ENCODE data around the gene FADS1.

FADS1 gene

GRCh38 chr11:61854966-61855714 lies 38.3 kb upstream of the FADS1 start:
- H3K27me3 ChIP-seq (ENCODE audit: control insufficient read depth in 2 of 2, insufficient read depth in 2 of 2, low read length in 2 of 2), result peaks cover 0 to 3% of the 10 kb centered on the region in 2 donors
- H3K4me3 ChIP-seq (ENCODE audit: low read length in 2 of 2), result no peak overlapping the region
- H3K9me3 ChIP-seq (ENCODE audit: control insufficient read depth in 2 of 2, low read length in 2 of 2), result no peaks in the 10 kb centered on the region
- H3K9ac ChIP-seq (ENCODE audit: low read depth in 1 of 2, low read length in 2 of 2), result no peak overlapping the region
- H3K4me1 ChIP-seq (ENCODE audit: control insufficient read depth in 2 of 2, insufficient read depth in 2 of 2, low read length in 2 of 2), result no peaks in the 10 kb centered on the region
- peaks cover 0 to 2% of the 10 kb centered on the region in 2 donors for H3K36me3 ChIP-seq (ENCODE audit: control insufficient read depth in 2 of 2, insufficient read depth in 2 of 2, low read length in 2 of 2)
- no peak overlapping the region for H3K27ac ChIP-seq (ENCODE audit: low read depth in 2 of 2, low read length in 2 of 2)

- H3K4me1 ChIP-seq (ENCODE audit: control insufficient read depth in 2 of 2, insufficient read depth in 2 of 2, low read length in 2 of 2), result no peaks in the 10 kb centered on the region
- H3K4me3 ChIP-seq (ENCODE audit: low read length in 2 of 2), result no peak overlapping the region
- peaks cover 0 to 2% of the 10 kb centered on the region in 2 donors for H3K36me3 ChIP-seq (ENCODE audit: control insufficient read depth in 2 of 2, insufficient read depth in 2 of 2, low read length in 2 of 2)
- H3K27me3 ChIP-seq (ENCODE audit: control insufficient read depth in 2 of 2, insufficient read depth in 2 of 2, low read length in 2 of 2), result peaks cover 0 to 3% of the 10 kb centered on the region in 2 donors
- H3K27ac ChIP-seq (ENCODE audit: low read depth in 2 of 2, low read length in 2 of 2), result no peak overlapping the region
- H3K9me3 ChIP-seq (ENCODE audit: control insufficient read depth in 2 of 2, low read length in 2 of 2), result no peaks in the 10 kb centered on the region
- no peak overlapping the region for H3K9ac ChIP-seq (ENCODE audit: low read depth in 1 of 2, low read length in 2 of 2)
Observed at GRCh38 chr11:61854206-61854895, 37.5 kb upstream of the FADS1 start.

- H3K27me3 ChIP-seq (ENCODE audit: control insufficient read depth in 2 of 2, insufficient read depth in 2 of 2, low read length in 2 of 2), result peaks cover 0 to 3% of the 10 kb centered on the region in 2 donors
- H3K4me1 ChIP-seq (ENCODE audit: control insufficient read depth in 2 of 2, insufficient read depth in 2 of 2, low read length in 2 of 2), result no peaks in the 10 kb centered on the region
- H3K27ac ChIP-seq (ENCODE audit: low read depth in 2 of 2, low read length in 2 of 2), result no peak overlapping the region
- H3K9me3 ChIP-seq (ENCODE audit: control insufficient read depth in 2 of 2, low read length in 2 of 2), result no peaks in the 10 kb centered on the region
- H3K9ac ChIP-seq (ENCODE audit: low read depth in 1 of 2, low read length in 2 of 2), result no peak overlapping the region
- H3K4me3 ChIP-seq (ENCODE audit: low read length in 2 of 2), result no peak overlapping the region
- H3K36me3 ChIP-seq (ENCODE audit: control insufficient read depth in 2 of 2, insufficient read depth in 2 of 2, low read length in 2 of 2), result peaks cover 0 to 2% of the 10 kb centered on the region in 2 donors
Observed at GRCh38 chr11:61853698-61854169, 36.9 kb upstream of the FADS1 start.

GRCh38 chr11:61851900-61852295 lies 35.1 kb upstream of the FADS1 start:
- peaks cover 0 to 2% of the 10 kb centered on the region in 2 donors for H3K36me3 ChIP-seq (ENCODE audit: control insufficient read depth in 2 of 2, insufficient read depth in 2 of 2, low read length in 2 of 2)

GRCh38 chr11:61851113-61851899 lies 34.5 kb upstream of the FADS1 start:
- Histone ChIP-seq H3K4me1 (ENCODE audit: control insufficient read depth in 2 of 2, insufficient read depth in 2 of 2, low read length in 2 of 2) (no peaks in the 10 kb centered on the region), H3K36me3 (ENCODE audit: control insufficient read depth in 2 of 2, insufficient read depth in 2 of 2, low read length in 2 of 2) (peaks cover 0 to 2% of the 10 kb centered on the region in 2 donors), H3K4me3 (ENCODE audit: low read length in 2 of 2) (no peak overlapping the region), H3K9ac (ENCODE audit: low read depth in 1 of 2, low read length in 2 of 2) (no peak overlapping the region), H3K27me3 (ENCODE audit: control insufficient read depth in 2 of 2, insufficient read depth in 2 of 2, low read length in 2 of 2) (peaks cover 0 to 3% of the 10 kb centered on the region in 2 donors), H3K9me3 (ENCODE audit: control insufficient read depth in 2 of 2, low read length in 2 of 2) (no peaks in the 10 kb centered on the region), H3K27ac (ENCODE audit: low read depth in 2 of 2, low read length in 2 of 2) (no peak overlapping the region)

More at GRCh38 chr11:61851900-61852295, 35.1 kb upstream of the FADS1 start:
- Histone ChIP-seq H3K27me3 (ENCODE audit: control insufficient read depth in 2 of 2, insufficient read depth in 2 of 2, low read length in 2 of 2) (peaks cover 0 to 3% of the 10 kb centered on the region in 2 donors), H3K4me1 (ENCODE audit: control insufficient read depth in 2 of 2, insufficient read depth in 2 of 2, low read length in 2 of 2) (no peaks in the 10 kb centered on the region), H3K9ac (ENCODE audit: low read depth in 1 of 2, low read length in 2 of 2) (no peak overlapping the region), H3K4me3 (ENCODE audit: low read length in 2 of 2) (no peak overlapping the region), H3K9me3 (ENCODE audit: control insufficient read depth in 2 of 2, low read length in 2 of 2) (no peaks in the 10 kb centered on the region), H3K27ac (ENCODE audit: low read depth in 2 of 2, low read length in 2 of 2) (no peak overlapping the region)

- no peaks in the 10 kb centered on the region for H3K4me1 ChIP-seq (ENCODE audit: control insufficient read depth in 2 of 2, insufficient read depth in 2 of 2, low read length in 2 of 2)
- no peak overlapping the region for H3K9ac ChIP-seq (ENCODE audit: low read depth in 1 of 2, low read length in 2 of 2)
- no peak overlapping the region for H3K27ac ChIP-seq (ENCODE audit: low read depth in 2 of 2, low read length in 2 of 2)
- peaks cover 0 to 2% of the 10 kb centered on the region in 2 donors for H3K36me3 ChIP-seq (ENCODE audit: control insufficient read depth in 2 of 2, insufficient read depth in 2 of 2, low read length in 2 of 2)
- no peak overlapping the region for H3K4me3 ChIP-seq (ENCODE audit: low read length in 2 of 2)
- H3K9me3 ChIP-seq (ENCODE audit: control insufficient read depth in 2 of 2, low read length in 2 of 2), result no peaks in the 10 kb centered on the region
- no peaks in the 10 kb centered on the region for H3K27me3 ChIP-seq (ENCODE audit: control insufficient read depth in 2 of 2, insufficient read depth in 2 of 2, low read length in 2 of 2)
Observed at GRCh38 chr11:61850687-61851086, 33.9 kb upstream of the FADS1 start.

- no peak overlapping the region for H3K4me3 ChIP-seq (ENCODE audit: low read length in 2 of 2)
- H3K4me1 ChIP-seq (ENCODE audit: control insufficient read depth in 2 of 2, insufficient read depth in 2 of 2, low read length in 2 of 2), result no peaks in the 10 kb centered on the region
- H3K27ac ChIP-seq (ENCODE audit: low read depth in 2 of 2, low read length in 2 of 2), result no peak overlapping the region
- H3K9ac ChIP-seq (ENCODE audit: low read depth in 1 of 2, low read length in 2 of 2), result no peak overlapping the region
- H3K27me3 ChIP-seq (ENCODE audit: control insufficient read depth in 2 of 2, insufficient read depth in 2 of 2, low read length in 2 of 2), result no peaks in the 10 kb centered on the region
- H3K36me3 ChIP-seq (ENCODE audit: control insufficient read depth in 2 of 2, insufficient read depth in 2 of 2, low read length in 2 of 2), result peaks cover 0 to 2% of the 10 kb centered on the region in 2 donors
- H3K9me3 ChIP-seq (ENCODE audit: control insufficient read depth in 2 of 2, low read length in 2 of 2), result no peaks in the 10 kb centered on the region
Observed at GRCh38 chr11:61848631-61849030, 31.8 kb upstream of the FADS1 start.

GRCh38 chr11:61847914-61848581 lies 31.2 kb upstream of the FADS1 start:
- no peak overlapping the region for H3K27ac ChIP-seq (ENCODE audit: low read depth in 2 of 2, low read length in 2 of 2)
- no peaks in the 10 kb centered on the region for H3K4me1 ChIP-seq (ENCODE audit: control insufficient read depth in 2 of 2, insufficient read depth in 2 of 2, low read length in 2 of 2)
- H3K9ac ChIP-seq (ENCODE audit: low read depth in 1 of 2, low read length in 2 of 2), result no peak overlapping the region
- H3K9me3 ChIP-seq (ENCODE audit: control insufficient read depth in 2 of 2, low read length in 2 of 2), result no peaks in the 10 kb centered on the region
- H3K27me3 ChIP-seq (ENCODE audit: control insufficient read depth in 2 of 2, insufficient read depth in 2 of 2, low read length in 2 of 2), result no peaks in the 10 kb centered on the region
- no peak overlapping the region for H3K4me3 ChIP-seq (ENCODE audit: low read length in 2 of 2)
- peaks cover 0 to 2% of the 10 kb centered on the region in 2 donors for H3K36me3 ChIP-seq (ENCODE audit: control insufficient read depth in 2 of 2, insufficient read depth in 2 of 2, low read length in 2 of 2)

GRCh38 chr11:61846362-61847020 lies 29.7 kb upstream of the FADS1 start:
- peaks cover 0 to 2% of the 10 kb centered on the region in 2 donors for H3K36me3 ChIP-seq (ENCODE audit: control insufficient read depth in 2 of 2, insufficient read depth in 2 of 2, low read length in 2 of 2)
- H3K27ac ChIP-seq (ENCODE audit: low read depth in 2 of 2, low read length in 2 of 2), result no peak overlapping the region
- H3K9ac ChIP-seq (ENCODE audit: low read depth in 1 of 2, low read length in 2 of 2), result no peak overlapping the region
- no peaks in the 10 kb centered on the region for H3K27me3 ChIP-seq (ENCODE audit: control insufficient read depth in 2 of 2, insufficient read depth in 2 of 2, low read length in 2 of 2)
- H3K9me3 ChIP-seq (ENCODE audit: control insufficient read depth in 2 of 2, low read length in 2 of 2), result no peaks in the 10 kb centered on the region
- no peaks in the 10 kb centered on the region for H3K4me1 ChIP-seq (ENCODE audit: control insufficient read depth in 2 of 2, insufficient read depth in 2 of 2, low read length in 2 of 2)
- H3K4me3 ChIP-seq (ENCODE audit: low read length in 2 of 2), result no peak overlapping the region

Data from mucosa of rectum (tissue), 2 donors.